AG04450 (cell line): ENCODE data around the gene MIGA1. TPM values are rescaled to one million over a fixed set of nuclear protein-coding genes. Genes with fewer than 3 reads are reported as not detected.

Source experiments
- CTCF ChIA-PET: fragments of 300-600, 350-600 bp; formaldehyde crosslinking; extraction: SDS; loops from one replicate; lab custom pipeline; 2022; ENCODE audit warnings: antibody characterized with exemption, inconsistent platforms; lab: Charles Lee
- POLR2A ChIA-PET: fragments of 350-600 bp; formaldehyde crosslinking; extraction: SDS; loops from one replicate; lab custom pipeline; 2021; ENCODE audit warnings: antibody characterized with exemption, inconsistent platforms; lab: Yijun Ruan, JAX
- DNase-seq: peaks from one replicate; pipeline ENCODE4 v3.0.0-alpha.2; 2011; ENCODE audit warnings: low read depth, low spot score
- H3K27ac ChIP-seq: one replicate; pipeline ENCODE4 v1.5.1; 2012; ENCODE audit warnings: low read depth, low read length, control low read depth
- H3K27me3 ChIP-seq: one replicate; pipeline ENCODE4 v1.6.0; 2012; ENCODE audit warnings: low read length; ENCODE audit not compliant: control insufficient read depth, insufficient read depth
- H3K4me3 ChIP-seq: 2 replicates; pipeline ENCODE4 v1.5.1; 2011; ENCODE audit warnings: mild to moderate bottlenecking, low read depth, low read length, control low read depth
- H3K9me3 ChIP-seq: 2 replicates; pipeline ENCODE4 v1.5.1; 2012; ENCODE audit warnings: low read length; ENCODE audit not compliant: control insufficient read depth, insufficient read depth
- CTCF ChIP-seq: IDR thresholded peaks from 2 replicates; pipeline ENCODE4 v1.5.1; 2011; ENCODE audit warnings: low read depth, low read length, control low read depth, inconsistent platforms
- polyA plus RNA-seq: library from polyadenylated mRNA; depleted of rRNA; stranded (reverse); fragments of >200 nt; gene quantifications from 2 replicates; pipeline ENCODE4 v1.2.3, GENCODE V29; 2011

The MIGA1 gene
- polyA plus RNA-seq, 1 experiment = 5.5 TPM

GRCh38 chr1:77834771-77835334 is 55.4 kb downstream of the MIGA1 start:
- no peaks in the 10 kb centered on the region for H3K27me3 ChIP-seq
- H3K9me3 ChIP-seq = no peaks in the 10 kb centered on the region
- POLR2A ChIA-PET = interaction anchor here (1.0 kb wide), 1 partner anchor 53 kb away, joined by 3 read pairs; the partner anchor contains the start of gene NEXN
- CTCF ChIA-PET = interaction anchor here (0.5 to 1.1 kb wide), 3 partner anchors 9 to 37 kb away, joined by 3 read pairs; no protein-coding TSS in a partner anchor
- TF ChIP-seq CTCF = no peak
- H3K27ac ChIP-seq = no peak overlapping the region
- DNase-seq = no peak
- H3K4me3 ChIP-seq = no peak overlapping the region

GRCh38 chr1:77841574-77841973 is 62.1 kb downstream of the MIGA1 start:
- Histone ChIP-seq H3K4me3 (no peak overlapping the region), H3K9me3 (no peaks in the 10 kb centered on the region), H3K27me3 (no peaks in the 10 kb centered on the region), H3K27ac (no peak overlapping the region)
- no peak for DNase-seq
- no peak for TF ChIP-seq CTCF
- ChIA-PET POLR2A (no interaction called here), CTCF (interaction anchor here (1.0 kb wide), 1 partner anchor 16 kb away, joined by 7 read pairs; no protein-coding TSS in a partner anchor)

- ChIA-PET CTCF (no interaction called here), POLR2A (no interaction called here)
- DNase-seq = no peak
- no peak overlapping the region for H3K4me3 ChIP-seq
- no peak overlapping the region for H3K27ac ChIP-seq
- no peaks in the 10 kb centered on the region for H3K9me3 ChIP-seq
- TF ChIP-seq CTCF = no peak
- no peaks in the 10 kb centered on the region for H3K27me3 ChIP-seq
These were observed 66.5 kb downstream of the MIGA1 start for GRCh38 chr1:77845951-77846350.

- ChIA-PET POLR2A (no interaction called here), CTCF (interaction anchor here (0.6 kb wide), 1 partner anchor 11 kb away, joined by 3 read pairs; no protein-coding TSS in a partner anchor)
- Histone ChIP-seq H3K9me3 (no peaks in the 10 kb centered on the region), H3K27ac (no peak overlapping the region), H3K27me3 (no peaks in the 10 kb centered on the region), H3K4me3 (no peak overlapping the region)
- no peak for TF ChIP-seq CTCF
- no peak for DNase-seq
These were observed 67.5 kb downstream of the MIGA1 start for GRCh38 chr1:77846966-77847365.

GRCh38 chr1:77847621-77848080 is 68.2 kb downstream of the MIGA1 start:
- H3K4me3 ChIP-seq = no peak overlapping the region
- ChIA-PET POLR2A (no interaction called here), CTCF (no interaction called here)
- H3K27ac ChIP-seq = no peak overlapping the region
- H3K9me3 ChIP-seq = no peaks in the 10 kb centered on the region
- no peak for TF ChIP-seq CTCF
- H3K27me3 ChIP-seq = no peaks in the 10 kb centered on the region
- no peak for DNase-seq
